Neuronal stem cell (in vitro differentiated cells): ENCODE data around the gene CAMK1D.
"Not testable (repeated sequence)": the region's sequence is repeated elsewhere in the genome, so short reads cannot be mapped to it uniquely, and the experiment has no call there.

Experiments used
- DNase-seq: peaks from one replicate; pipeline ENCODE4 v3.0.0-alpha.2; 2013; ENCODE audit warnings: low spot score
- H2AFZ ChIP-seq: one replicate; pipeline ENCODE4 v1.6.1; 2013; ENCODE audit warnings: mild to moderate bottlenecking, low read length, inconsistent platforms
- H2AK5ac ChIP-seq: 2 replicates; pipeline ENCODE4 v1.6.1; 2013; ENCODE audit warnings: low read depth, mild to moderate bottlenecking, inconsistent platforms, low read length, moderate library complexity, mixed read lengths
- H2BK120ac ChIP-seq: 2 replicates; pipeline ENCODE4 v1.6.1; 2013; ENCODE audit warnings: low read depth, mild to moderate bottlenecking, inconsistent platforms, low read length, moderate library complexity, mixed read lengths
- H2BK12ac ChIP-seq: one replicate; pipeline ENCODE4 v1.6.1; 2013; ENCODE audit warnings: low read length, inconsistent platforms
- H2BK15ac ChIP-seq: 2 replicates; pipeline ENCODE4 v1.6.1; 2013; ENCODE audit warnings: mild to moderate bottlenecking, low read length, inconsistent platforms, mixed read lengths
- H2BK5ac ChIP-seq: one replicate; pipeline ENCODE4 v1.6.1; 2013; ENCODE audit warnings: inconsistent platforms, mild to moderate bottlenecking, low read length, moderate library complexity
- H3K14ac ChIP-seq: one replicate; pipeline ENCODE4 v1.6.1; 2013; ENCODE audit warnings: low read length, inconsistent platforms
- H3K18ac ChIP-seq: 2 replicates; pipeline ENCODE4 v1.6.1; 2013; ENCODE audit warnings: low read length, inconsistent platforms
- H3K23ac ChIP-seq: 2 replicates; pipeline ENCODE4 v1.6.1; 2013; ENCODE audit warnings: low read depth, mild to moderate bottlenecking, mixed read lengths, low read length, inconsistent platforms; ENCODE audit not compliant: poor library complexity
- H3K27ac ChIP-seq: replicated peaks from 3 replicates; pipeline ENCODE4 v1.5.1; 2013; ENCODE audit warnings: low read length, inconsistent platforms
- H3K27me3 ChIP-seq, 3 experiments: 2 replicates each; pipeline ENCODE4 v1.6.1; 2013; ENCODE audit warnings: low read length in 3 of 3, mild to moderate bottlenecking in 2 of 3, inconsistent platforms in 1 of 3, low read depth in 1 of 3, mixed read lengths in 1 of 3, moderate library complexity in 1 of 3; ENCODE audit not compliant: control insufficient read depth in 3 of 3, insufficient read depth in 3 of 3
- H3K36me3 ChIP-seq, 2 donors: replicated peaks in 1 of 2; 2 replicates each; pipeline ENCODE4 v1.6.1; 2013; ENCODE audit warnings: low read length in 2 of 2; ENCODE audit not compliant: control insufficient read depth in 2 of 2, insufficient read depth in 2 of 2
- H3K4ac ChIP-seq: 2 replicates; pipeline ENCODE4 v1.6.1; 2013; ENCODE audit warnings: inconsistent platforms, mild to moderate bottlenecking, low read length, moderate library complexity
- H3K4me1 ChIP-seq, 2 donors: 1 replicate in 1 of 2; 2 replicates in 1 of 2; pipeline ENCODE4 v1.6.1; 2013; ENCODE audit warnings: low read length in 2 of 2, low read depth in 1 of 2; ENCODE audit not compliant: control insufficient read depth in 2 of 2, insufficient read depth in 1 of 2
- H3K4me2 ChIP-seq: one replicate; pipeline ENCODE4 v1.6.1; 2013; ENCODE audit warnings: mild to moderate bottlenecking, low read length, inconsistent platforms; ENCODE audit not compliant: insufficient read depth, poor library complexity, severe bottlenecking
- H3K4me3 ChIP-seq, 2 donors: 2 replicates each; pipeline ENCODE4 v1.5.1; 2013; ENCODE audit warnings: low read length in 2 of 2, mild to moderate bottlenecking in 2 of 2, inconsistent platforms in 1 of 2, moderate library complexity in 1 of 2
- H3K79me1 ChIP-seq: one replicate; pipeline ENCODE4 v1.6.1; 2013; ENCODE audit warnings: low read depth, mild to moderate bottlenecking, inconsistent platforms, low read length, moderate library complexity
- H3K9ac ChIP-seq: one replicate; pipeline ENCODE4 v1.6.1; 2013; ENCODE audit warnings: mild to moderate bottlenecking, low read depth, low read length, inconsistent platforms; ENCODE audit not compliant: poor library complexity
- H3K9me3 ChIP-seq, 2 donors: replicated peaks in 1 of 2; 2 replicates each; pipeline versions ENCODE3 to v1.6.1; 2013; ENCODE audit warnings: low read length in 2 of 2, mild to moderate bottlenecking in 2 of 2, inconsistent platforms in 1 of 2, low read depth in 1 of 2, mixed read lengths in 1 of 2, moderate library complexity in 1 of 2; ENCODE audit not compliant: control insufficient read depth in 2 of 2, insufficient read depth in 1 of 2
- H4K8ac ChIP-seq: one replicate; pipeline ENCODE4 v1.6.1; 2013; ENCODE audit warnings: low read depth, mild to moderate bottlenecking, inconsistent platforms, low read length, moderate library complexity
- H4K91ac ChIP-seq: one replicate; pipeline ENCODE4 v1.6.1; 2013; ENCODE audit warnings: low read length, low read depth, mild to moderate bottlenecking, inconsistent platforms; ENCODE audit not compliant: poor library complexity
- WGBS, 2 donors: extraction: QIAGEN DNeasy Blood & Tissue Kit; methylation state at CpG; one replicate each; pipeline ENCODE4 v1.1.7; 2013; ENCODE audit warnings: missing lambda C conversion rate in 2 of 2, mixed read lengths in 1 of 2; ENCODE audit not compliant: insufficient read length in 2 of 2, insufficient replicate concordance in 1 of 2; ENCODE audit errors: extremely low coverage in 2 of 2; 5-methylcytosine and 5-hydroxymethylcytosine counted together

CAMK1D gene

DNA sequence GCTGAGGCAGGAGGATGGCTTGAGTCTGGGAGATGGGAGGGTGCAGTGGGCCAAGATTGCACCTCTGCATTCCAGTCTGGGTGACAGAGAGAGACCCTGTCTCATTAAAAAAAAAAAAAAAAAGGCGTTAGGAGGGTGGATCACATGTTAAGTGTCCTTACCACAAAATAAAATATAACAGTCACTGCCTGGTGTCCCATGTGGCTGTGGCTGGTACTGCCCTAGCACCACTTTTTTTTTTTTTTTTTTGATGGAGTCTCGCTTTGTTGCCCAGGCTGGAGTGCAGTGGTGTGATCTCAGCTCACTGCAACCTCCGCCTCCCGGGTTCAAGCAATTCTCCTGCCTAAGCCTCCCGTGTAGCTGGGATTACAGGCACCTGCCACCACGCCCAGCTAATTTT, 460.7 kb downstream of the CAMK1D start:
- H3K9me3 ChIP-seq, H3K18ac ChIP-seq, H2AK5ac ChIP-seq, DNase-seq, H2BK5ac ChIP-seq, H3K4ac ChIP-seq, H2BK12ac ChIP-seq, H2AFZ ChIP-seq, H3K9ac ChIP-seq, H3K14ac ChIP-seq, H3K79me1 ChIP-seq, H2BK120ac ChIP-seq, H3K27ac ChIP-seq, H4K91ac ChIP-seq, H3K4me2 ChIP-seq, H3K4me3 ChIP-seq, H4K8ac ChIP-seq, H2BK15ac ChIP-seq, H3K36me3 ChIP-seq, H3K27me3 ChIP-seq, H3K4me1 ChIP-seq, H3K23ac ChIP-seq: not testable (repeated sequence)
- WGBS, 2 donors = no CpG with 5 or more reads among the region's 6 CpGs

DNA sequence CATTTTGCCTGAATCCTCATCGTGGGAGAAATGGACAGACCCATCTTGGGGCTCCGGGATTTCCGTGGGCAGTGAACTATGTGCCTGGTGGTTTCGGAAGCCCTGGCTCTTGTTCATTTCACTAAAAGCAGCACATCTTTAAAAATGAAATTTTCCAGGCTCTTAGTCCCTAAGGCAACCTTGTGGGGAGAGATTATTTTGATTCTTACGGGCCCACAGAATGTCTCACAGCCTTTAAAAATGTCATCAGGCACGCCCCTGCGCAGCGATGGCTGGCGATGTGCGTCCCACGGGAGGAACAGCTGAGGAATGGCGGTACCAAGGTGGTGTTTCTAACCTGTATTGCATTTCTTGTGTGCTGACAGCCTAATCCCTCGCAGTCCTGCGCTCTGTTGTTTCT, 462.5 kb downstream of the CAMK1D start:
- no CpG with 5 or more reads among the region's 14 CpGs for WGBS, 2 donors
- H2BK12ac ChIP-seq = no peak overlapping the region
- no peak overlapping the region for H3K18ac ChIP-seq
- H4K91ac ChIP-seq = no peak overlapping the region
- no peak overlapping the region for H3K9ac ChIP-seq
- H3K14ac ChIP-seq = no peak overlapping the region
- H3K4me2 ChIP-seq = no peak overlapping the region
- H2BK120ac ChIP-seq = no peak overlapping the region
- H3K23ac ChIP-seq = no peak overlapping the region
- H2AK5ac ChIP-seq = no peak overlapping the region
- no peaks in the 10 kb centered on the region for H3K79me1 ChIP-seq
- peaks cover 0 to 3% of the 10 kb centered on the region in 2 donors for H3K36me3 ChIP-seq
- no peak overlapping the region for H3K4me3 ChIP-seq
- H2BK5ac ChIP-seq = no peak overlapping the region
- peaks cover 0 to 1% of the 10 kb centered on the region in 2 donors for H3K4me1 ChIP-seq
- H2BK15ac ChIP-seq = no peak overlapping the region
- no peaks in the 10 kb centered on the region for H3K27me3 ChIP-seq
- no peak for DNase-seq
- H2AFZ ChIP-seq = no peak overlapping the region
- H3K27ac ChIP-seq = no peak overlapping the region
- no peak overlapping the region for H3K4ac ChIP-seq
- peaks cover 2 to 7% of the 10 kb centered on the region in 2 donors for H3K9me3 ChIP-seq
- no peak overlapping the region for H4K8ac ChIP-seq

DNA sequence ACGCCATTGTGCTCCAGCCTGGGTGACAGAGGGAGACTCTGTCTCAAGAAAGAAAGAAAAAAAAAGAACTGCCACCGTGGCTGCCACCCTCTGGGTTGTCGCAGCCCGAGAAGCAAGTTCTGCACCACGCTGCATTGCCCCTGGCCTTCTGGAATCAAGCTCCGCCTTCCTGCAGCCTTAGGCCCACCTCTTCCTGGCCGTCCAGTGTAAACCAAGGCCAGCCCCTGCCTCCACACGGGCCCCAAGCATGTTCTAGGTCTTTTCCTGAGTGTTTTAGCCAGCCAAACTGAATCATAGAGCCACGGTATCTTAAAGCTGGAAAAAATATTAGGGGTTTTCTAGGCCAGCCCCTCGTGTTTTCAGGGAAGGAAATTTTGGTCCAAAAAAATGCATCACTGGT, 463.2 kb downstream of the CAMK1D start:
- no peak overlapping the region for H3K4ac ChIP-seq

DNA sequence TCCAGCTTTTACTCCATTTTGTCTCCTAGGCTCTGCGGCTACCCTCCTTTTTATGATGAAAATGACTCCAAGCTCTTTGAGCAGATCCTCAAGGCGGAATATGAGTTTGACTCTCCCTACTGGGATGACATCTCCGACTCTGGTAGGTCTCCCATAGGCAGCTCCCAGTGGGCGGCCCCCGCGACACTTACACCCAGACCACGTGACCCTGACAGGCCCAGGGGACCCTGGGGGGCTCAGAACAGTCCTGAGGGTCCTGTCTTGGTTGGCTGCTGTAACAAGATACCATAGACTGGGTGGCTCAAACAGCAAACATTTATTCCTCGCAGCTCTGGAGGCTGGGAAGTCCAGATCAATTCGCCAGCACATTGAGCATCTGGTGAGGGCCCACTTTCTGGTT, 464.8 kb downstream of the CAMK1D start:
- no peak for DNase-seq
- Histone ChIP-seq H3K27me3 (no peaks in the 10 kb centered on the region), H3K18ac (no peak overlapping the region), H3K36me3 (peaks cover 0 to 3% of the 10 kb centered on the region in 2 donors), H3K14ac (no peak overlapping the region), H3K4me2 (no peak overlapping the region), H2AK5ac (no peak overlapping the region), H3K9ac (no peak overlapping the region), H3K9me3 (peaks cover 2 to 7% of the 10 kb centered on the region in 2 donors), H3K4me3 (no peak overlapping the region), H3K4ac (no peak overlapping the region), H2AFZ (no peak overlapping the region), H2BK15ac (no peak overlapping the region), H4K8ac (no peak overlapping the region), H2BK5ac (no peak overlapping the region), H4K91ac (no peak overlapping the region), H3K23ac (no peak overlapping the region), H3K27ac (no peak overlapping the region), H2BK12ac (no peak overlapping the region), H3K79me1 (no peaks in the 10 kb centered on the region), H2BK120ac (no peak overlapping the region), H3K4me1 (peaks cover 0 to 4% of the 10 kb centered on the region in 2 donors)
- no CpG with 5 or more reads among the region's 9 CpGs for WGBS, 2 donors

More for the DNA sequence above, 463.2 kb downstream of the CAMK1D start:
- Histone ChIP-seq H3K4me3 (no peak overlapping the region), H3K36me3 (peaks cover 0 to 3% of the 10 kb centered on the region in 2 donors), H3K14ac (no peak overlapping the region), H3K9ac (no peak overlapping the region), H2AFZ (no peak overlapping the region), H3K4me2 (no peak overlapping the region), H3K79me1 (no peaks in the 10 kb centered on the region), H3K23ac (no peak overlapping the region), H3K18ac (no peak overlapping the region), H4K91ac (no peak overlapping the region), H2BK5ac (no peak overlapping the region), H3K27me3 (no peaks in the 10 kb centered on the region), H3K4me1 (peaks cover 0 to 1% of the 10 kb centered on the region in 2 donors), H2BK12ac (no peak overlapping the region), H2AK5ac (no peak overlapping the region), H2BK120ac (no peak overlapping the region), H4K8ac (no peak overlapping the region), H2BK15ac (no peak overlapping the region), H3K27ac (no peak overlapping the region), H3K9me3 (peaks cover 2 to 7% of the 10 kb centered on the region in 2 donors)
- WGBS, 2 donors = no CpG with 5 or more reads among the region's 10 CpGs
- no peak for DNase-seq
